HG03558 (cell line): ENCODE data around the gene GRIN3B.

Source experiments
- ATAC-seq: cut with Tn5 transposase; IDR thresholded peaks from one replicate; pipeline ENCODE4 v1.9.1; 2021; ENCODE audit warnings: moderate number of reproducible peaks; ENCODE audit not compliant: unreplicated experiment; ENCODE audit errors: extremely low read depth

GRIN3B gene

DNA sequence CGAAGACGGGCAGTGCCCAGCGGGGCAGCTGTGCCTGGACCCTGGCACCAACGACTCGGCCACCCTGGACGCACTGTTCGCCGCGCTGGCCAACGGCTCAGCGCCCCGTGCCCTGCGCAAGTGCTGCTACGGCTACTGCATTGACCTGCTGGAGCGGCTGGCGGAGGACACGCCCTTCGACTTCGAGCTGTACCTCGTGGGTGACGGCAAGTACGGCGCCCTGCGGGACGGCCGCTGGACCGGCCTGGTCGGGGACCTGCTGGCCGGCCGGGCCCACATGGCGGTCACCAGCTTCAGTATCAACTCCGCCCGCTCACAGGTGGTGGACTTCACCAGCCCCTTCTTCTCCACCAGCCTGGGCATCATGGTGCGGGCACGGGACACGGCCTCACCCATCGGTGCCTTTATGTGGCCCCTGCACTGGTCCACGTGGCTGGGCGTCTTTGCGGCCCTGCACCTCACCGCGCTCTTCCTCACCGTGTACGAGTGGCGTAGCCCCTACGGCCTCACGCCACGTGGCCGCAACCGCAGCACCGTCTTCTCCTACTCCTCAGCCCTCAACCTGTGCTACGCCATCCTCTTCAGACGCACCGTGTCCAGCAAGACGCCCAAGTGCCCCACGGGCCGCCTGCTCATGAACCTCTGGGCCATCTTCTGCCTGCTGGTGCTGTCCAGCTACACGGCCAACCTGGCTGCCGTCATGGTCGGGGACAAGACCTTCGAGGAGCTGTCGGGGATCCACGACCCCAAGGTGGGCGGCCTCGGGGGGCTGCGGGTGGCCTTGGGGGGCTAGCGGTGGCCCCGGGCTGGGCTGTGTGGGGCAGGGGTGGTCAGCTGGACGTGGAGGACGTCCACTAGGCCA, 4.8 kb downstream of the GRIN3B start:
- ATAC-seq: no peak

DNA sequence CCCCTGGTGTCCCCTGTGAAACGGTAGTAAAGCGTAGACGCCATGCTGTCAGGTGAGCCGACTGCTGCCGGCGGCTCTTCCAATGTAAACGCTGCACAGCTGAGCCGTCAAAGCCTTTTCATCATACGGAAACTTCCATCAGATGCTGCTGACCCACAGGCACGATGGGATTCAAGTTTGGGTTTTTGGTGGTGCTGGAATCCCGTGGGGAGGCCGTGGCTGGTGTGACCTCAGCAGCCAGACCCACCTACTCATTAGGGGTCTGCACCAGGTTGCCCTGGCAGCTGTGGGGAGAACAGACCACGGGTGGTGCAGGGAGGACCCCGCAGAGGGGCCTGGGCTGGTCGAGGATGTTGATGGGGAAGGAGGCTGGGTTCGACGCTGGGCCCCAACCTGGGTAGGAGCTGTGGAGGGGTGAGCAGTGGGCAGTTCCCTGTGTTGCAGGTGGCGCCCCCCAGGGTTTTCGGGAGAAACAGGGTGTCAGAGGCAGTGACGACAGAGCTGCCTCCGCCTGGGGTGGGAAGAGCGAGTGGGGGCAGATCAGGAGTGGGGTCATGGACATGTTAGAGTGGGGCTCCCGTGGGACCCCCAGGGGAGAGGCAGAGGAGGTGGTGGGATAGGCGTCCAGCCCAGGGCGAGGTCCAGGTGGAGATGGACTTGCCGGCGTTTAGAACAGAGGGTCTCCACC, 6.6 kb downstream of the GRIN3B start:
- ATAC-seq: no peak

DNA sequence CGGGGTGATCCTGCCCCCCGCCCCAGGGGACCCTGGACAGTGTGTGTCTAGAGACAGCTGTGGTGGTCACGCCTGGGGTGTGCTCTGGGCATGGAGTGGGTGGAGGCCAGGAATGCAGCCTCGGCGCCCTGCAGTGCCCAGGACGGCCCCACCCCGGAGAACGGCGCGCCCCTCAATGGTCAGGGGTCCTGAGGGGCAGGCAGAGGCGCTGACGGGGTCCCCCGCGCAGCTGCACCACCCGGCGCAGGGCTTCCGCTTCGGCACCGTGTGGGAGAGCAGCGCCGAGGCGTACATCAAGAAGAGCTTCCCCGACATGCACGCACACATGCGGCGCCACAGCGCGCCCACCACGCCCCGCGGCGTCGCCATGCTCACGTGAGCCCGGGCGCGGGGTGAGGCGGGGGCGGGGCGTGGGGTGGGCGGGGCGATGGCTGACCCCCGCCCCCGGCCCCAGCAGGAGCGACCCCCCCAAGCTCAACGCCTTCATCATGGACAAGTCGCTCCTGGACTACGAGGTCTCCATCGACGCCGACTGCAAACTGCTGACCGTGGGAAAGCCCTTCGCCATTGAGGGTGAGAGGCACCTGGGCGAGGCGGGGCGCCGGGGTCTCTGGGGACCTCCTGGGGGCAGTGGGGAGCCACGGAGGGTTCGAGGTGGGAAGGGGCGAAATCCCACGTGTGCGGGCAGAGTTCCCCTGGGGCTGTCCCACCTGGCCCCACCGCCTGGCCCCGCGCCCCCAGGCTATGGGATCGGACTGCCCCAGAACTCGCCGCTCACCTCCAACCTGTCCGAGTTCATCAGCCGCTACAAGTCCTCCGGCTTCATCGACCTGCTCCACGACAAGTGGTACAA, 7.4 kb downstream of the GRIN3B start:
- ATAC-seq: no peak

DNA sequence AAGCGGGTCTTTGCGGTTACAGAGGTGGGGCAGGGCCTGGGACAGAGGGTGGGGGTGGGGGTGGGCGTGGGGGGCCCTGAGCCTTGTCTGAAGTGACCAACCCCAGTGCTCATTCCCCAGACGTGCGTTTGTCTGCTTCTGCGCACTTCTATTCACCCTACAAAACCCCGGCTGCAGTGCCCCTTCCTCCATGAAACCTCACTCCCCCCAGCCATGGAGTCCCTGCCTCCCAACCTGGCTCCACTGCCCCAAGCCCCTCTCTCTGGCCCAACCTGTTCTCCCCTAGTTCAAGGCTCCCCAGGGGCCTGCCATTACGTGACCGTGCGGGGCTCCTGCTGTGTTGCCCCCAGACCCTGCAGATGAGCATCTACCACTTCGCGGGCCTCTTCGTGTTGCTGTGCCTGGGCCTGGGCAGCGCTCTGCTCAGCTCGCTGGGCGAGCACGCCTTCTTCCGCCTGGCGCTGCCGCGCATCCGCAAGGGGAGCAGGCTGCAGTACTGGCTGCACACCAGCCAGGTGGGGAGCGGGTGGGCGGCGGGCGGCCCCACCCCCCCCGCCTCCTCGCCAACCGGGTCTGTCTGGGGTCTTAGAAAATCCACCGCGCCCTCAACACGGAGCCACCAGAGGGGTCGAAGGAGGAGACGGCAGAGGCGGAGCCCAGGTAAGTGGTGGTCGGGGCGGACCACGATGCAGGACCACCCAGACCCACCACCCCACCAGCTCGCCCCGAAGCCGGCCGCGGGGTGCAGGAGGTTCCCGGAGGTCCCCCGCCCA, 8.2 kb downstream of the GRIN3B start:
- ATAC-seq: no peak

DNA sequence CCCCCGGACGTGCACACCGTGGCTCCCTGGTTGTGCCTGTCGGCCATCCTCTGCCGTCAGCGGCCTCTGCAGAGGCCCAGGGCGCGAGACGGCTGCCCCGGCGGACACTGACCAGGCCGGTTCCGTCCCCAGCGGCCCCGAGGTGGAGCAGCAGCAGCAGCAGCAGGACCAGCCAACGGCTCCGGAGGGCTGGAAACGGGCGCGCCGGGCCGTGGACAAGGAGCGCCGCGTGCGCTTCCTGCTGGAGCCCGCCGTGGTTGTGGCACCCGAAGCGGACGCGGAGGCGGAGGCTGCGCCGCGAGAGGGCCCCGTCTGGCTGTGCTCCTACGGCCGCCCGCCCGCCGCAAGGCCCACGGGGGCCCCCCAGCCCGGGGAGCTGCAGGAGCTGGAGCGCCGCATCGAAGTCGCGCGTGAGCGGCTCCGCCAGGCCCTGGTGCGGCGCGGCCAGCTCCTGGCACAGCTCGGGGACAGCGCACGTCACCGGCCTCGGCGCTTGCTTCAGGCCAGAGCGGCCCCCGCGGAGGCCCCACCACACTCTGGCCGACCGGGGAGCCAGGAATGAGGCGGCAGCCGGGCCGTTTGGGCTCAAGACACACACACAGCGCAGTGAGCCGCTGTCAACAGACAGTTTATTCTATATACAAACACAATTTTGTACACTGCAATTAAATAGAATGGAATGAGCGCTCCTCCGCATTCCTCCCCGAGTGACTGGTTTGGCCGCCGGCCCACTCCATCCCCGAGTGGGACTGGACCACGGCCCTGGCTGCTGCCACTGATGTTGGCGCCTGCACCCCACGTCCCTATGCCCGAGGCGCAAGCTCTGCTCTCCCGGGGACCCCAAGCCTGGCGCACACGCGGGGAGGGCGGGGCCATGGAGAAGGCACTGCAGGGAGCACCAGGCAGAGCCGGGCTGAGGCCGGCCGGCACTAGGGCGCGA, 9.1 kb downstream of the GRIN3B start:
- no peak for ATAC-seq

DNA sequence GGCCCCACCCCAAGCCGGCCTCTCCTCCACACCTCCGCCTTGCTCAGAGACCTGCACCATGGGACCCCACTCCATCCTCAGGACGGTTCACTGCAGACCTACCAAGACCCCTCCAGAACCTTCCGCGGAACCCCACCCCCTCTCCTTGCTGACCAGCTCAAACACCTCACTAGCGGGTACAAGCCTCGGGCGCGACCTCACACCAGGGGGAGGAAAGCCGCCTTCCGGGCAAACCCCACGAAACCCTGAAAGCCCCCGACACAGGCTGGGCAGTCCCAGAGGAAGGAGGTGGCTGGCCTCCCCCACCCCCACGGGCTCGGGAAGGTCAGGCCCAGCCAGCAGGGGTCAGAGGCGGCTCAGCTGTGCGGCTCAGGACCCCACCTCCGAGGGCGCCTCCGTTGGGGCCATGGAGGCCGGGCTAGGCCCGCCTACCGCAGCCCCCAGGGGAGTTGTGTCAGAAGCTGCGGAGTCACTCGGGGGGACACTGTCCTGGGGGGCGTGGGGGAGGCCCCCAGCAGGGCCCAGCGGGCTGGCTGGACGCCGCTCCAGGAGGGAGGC, 9.8 kb downstream of the GRIN3B start:
- ATAC-seq: no peak

DNA sequence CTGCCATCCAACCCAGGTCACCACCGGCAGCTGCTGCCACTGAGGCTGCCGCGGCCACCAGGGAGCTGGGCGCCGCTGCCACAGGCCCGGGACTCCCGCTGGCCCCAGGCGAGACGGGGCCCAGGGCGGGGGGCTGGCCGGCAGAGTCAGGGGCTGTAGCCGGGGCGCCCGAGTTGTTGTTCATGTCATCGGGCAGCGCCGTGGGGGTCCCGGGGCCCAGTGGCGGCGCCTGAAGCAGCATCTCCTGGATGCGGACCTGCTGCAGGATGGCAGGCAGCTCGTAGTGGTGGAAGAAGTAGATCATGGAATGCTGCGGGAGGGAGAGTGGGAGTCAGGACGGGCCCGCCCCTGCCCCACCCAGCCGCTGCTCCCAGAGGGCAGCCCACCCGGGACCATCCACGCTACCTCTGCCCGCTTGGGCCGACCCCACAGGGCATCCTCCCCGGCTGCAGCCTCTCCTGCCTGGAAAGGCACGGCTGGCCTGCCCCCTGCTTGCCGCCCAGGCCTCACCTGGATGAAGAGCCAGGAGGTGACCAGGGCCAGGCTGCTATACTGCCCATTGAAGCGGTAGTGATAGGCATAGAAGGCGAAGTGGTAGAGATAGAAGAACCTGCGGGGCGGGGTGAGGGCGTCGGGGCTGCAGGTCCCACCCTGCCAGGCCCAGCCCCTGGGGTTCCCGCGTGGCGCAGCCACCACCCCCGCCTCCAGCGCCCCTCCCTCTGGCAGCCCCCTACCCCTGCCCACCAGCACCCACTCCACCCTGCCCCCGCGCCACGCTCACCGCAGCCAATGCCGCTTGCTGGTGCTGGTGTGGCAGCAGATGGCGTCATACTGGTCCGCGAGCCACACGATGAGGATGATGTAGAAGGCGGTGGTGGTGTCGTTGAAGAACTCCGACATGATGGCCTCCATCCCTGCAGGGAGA, 10.6 kb downstream of the GRIN3B start:
- no peak for ATAC-seq

DNA sequence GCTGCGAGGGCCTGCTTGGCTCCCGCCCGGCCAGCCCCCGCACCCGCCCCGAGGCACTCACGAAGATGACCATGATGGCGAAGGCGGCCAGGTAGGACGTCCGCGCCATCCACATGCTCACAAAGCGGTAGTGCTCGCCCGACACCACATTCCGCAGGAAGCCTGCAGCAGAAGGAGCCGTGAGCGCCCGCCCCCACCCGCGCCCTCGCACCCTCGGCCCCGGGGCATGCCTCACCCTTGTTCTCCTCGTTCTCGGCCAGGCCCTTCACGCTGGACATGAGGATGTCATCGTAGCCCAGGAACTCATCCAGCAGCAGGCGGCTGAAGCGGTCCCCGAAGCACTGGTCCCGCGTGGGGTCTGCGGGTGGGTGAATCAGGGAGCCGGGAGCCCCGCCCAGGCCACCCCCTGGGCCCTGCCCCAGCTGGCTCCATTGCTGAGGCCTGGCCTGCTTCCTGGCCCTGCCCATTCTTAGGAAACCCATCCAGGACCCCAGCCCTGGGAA, 11.7 kb downstream of the GRIN3B start:
- no peak for ATAC-seq

DNA sequence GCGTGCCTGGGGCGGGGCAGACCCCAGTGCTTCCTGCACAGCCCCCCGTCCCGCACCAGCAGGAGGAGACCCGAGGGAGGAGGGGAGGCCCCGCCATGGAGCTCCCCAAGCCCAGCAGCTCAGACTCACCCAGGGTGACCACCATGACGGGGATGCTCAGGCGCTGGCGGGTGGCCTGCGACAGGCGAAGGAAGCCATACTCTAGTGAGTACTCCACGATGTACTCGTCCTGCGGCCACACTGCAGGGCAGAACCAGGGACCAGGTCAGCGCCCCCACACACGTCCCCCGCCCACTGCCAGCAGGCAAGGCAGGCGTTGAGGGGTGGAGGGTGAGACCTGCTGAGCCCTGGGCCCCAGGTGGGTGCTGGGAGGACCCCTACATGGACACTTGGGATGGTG, 12.1 kb downstream of the GRIN3B start:
- no peak for ATAC-seq

DNA sequence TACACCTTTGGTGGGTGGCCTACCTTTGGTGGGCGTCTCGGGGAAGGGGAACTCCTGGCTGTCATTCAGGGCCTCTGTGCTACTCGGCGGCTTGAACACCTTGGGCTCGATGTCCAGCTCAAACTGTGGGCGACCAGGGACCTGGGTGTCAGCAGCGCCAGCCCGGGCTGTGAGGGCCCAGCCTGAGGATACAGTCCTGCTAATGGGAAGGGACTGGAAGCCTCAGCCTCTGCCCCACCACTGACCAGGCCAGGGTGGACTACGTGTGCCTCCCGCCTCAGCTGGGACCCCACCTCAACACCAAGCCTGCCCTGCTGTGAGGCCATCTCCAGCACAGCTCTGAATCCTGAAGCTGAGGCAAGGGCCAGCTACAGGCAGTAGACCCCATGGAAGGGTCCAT, 13.0 kb downstream of the GRIN3B start:
- no peak for ATAC-seq

DNA sequence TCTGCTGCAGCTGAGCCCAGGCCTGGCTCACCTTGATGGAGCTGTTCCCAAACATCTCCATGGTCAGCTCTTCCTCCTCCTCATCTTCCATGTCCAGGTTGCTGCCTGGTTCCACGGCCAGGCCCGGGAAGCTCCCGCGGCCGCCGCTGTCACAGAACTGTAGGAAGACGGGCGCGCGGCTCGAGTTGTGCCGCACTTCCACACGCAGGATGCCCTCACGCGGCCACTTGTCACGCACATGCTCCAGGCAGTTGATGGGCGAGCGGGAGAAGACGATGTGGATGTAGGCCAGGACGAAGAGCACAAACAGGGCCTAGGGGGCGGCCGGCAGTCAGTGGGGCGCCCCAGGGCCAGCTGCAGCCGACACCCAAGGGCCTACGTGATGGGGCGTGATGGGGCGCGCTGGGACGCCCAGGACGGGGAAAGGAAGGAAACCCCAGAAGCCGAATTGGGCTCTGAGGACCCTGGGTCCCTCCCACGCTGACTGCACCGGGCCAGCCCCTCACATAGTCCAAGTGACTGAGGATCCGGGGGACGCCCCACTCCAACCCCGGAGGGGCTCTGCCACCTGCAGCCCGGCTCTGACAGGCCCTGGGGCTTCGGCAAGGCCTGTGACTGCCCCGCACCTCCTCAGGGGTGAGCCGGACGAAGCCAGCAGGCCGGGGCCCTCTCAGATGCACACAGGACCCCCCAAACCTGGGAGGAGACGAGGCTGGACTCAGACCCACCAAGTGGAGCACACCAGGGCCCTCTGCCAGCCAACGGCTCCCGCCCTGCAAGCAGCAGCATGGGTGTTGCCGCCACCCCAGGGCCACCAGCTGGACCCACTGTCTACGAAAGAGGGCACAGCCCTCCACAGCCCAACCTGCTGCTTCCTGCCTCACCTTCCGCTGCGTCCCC, 14.2 kb downstream of the GRIN3B start:
- ATAC-seq: no peak

DNA sequence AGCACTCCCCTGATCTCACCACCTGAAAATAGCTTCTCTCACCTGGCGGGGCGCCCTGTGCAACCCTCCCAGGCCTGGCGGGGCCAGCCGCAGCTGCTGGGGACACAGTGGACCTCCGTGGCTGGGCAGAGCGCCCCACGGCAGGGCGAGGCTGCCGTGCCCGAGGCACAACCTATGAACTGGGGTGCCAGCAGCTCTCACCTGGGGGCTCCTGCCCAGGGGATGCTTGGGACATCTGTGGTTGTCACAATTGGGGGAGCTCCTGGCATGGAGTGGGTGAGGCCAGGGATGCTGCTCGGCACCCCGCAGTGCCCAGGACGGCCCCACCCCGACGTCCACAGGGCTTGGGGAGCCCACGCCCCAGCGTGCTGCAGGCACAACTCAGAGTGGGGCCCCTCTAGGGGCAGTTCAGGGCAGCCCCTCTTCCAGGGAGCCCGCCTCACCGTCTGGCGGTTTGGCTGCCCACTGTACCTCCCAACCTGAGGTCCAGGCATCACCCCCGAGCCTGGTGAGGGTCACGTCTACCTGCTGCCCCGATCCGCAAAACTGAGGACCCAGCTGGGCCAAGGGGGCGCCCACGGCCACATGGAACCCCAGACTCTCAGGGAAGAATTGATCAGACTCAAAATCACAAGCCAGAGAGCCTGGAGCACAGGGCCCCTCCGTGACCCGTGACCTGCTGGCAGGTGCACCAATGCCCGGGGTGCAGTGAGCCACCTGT, 15.0 kb downstream of the GRIN3B start:
- no peak for ATAC-seq

DNA sequence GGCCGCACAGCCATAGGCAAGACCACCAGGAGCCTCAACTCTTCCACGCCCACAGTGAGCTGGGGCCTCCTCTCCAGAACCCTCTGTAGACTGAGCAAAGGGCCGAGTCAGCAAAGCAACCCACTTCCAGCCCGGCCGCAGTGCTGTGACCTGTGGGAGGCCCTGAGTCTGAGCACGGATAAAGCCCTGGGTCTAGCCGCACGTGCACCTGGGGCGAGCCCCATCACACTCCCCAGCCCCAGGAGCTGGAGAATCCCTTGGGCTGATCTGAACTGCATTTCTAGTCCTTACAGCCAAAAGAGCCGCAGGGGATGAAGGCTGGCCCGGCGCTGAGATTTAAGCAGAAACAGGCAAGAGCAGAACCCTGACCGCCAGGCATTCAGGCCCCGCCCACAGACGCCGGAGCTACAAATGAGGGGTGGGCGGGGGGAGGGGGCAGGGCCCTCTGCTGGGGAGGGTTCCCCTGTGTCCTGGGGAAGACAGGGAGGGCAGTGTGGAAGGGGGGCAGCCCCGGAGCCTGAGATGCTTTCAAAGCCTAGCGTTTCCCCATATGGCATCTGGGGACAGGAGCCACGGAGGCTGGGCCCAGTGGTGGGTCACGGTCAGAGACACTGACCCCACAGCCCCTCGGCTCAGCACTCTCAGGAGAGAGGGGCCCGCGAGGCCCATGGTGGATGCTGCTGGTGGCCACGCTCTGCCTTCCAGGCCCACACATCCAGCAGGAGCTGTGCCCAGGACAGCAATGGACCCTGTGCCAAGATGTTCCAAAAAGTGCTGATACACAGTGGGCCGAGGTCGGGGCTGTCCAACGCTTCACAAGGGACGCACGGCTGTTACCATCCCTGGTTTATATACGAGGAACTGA, 15.8 kb downstream of the GRIN3B start:
- ATAC-seq: no peak

DNA sequence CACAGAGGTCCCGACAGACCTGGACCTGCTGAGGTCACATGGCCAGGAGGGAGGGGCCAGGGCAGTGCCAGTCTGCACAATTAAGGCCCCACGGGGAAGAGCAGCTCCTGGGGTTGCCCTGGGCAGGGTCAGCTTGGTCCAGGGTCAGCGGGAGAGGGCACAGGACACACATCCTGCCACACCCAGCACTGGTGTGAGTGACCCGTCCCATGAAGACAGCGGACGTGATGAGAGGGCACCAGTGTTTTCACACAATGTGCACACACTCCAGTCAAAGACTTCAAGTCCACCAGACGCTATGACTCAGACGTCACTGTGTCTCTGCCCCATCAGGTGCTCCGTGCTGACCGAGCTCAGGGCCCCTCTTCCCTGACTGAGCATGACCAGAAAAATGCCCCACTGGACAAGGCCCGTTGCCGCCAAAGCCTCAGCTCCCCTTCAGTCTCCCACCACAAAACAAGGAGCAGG, 16.5 kb downstream of the GRIN3B start:
- ATAC-seq: no peak
